Vagina (tissue), 2 donors: Measurements from ENCODE around the gene PELI2.

Experiments used
- CTCF ChIP-seq, 3 experiments: fragments of 450-650 bp in 2 of 3; fragments of 200-600 bp in 1 of 3; sonication (generic) in 1 of 3; IDR thresholded peaks; one replicate each; pipeline ENCODE4 v1.5.1; 2017 to 2019; ENCODE audit warnings: antibody characterized with exemption in 3 of 3, mild to moderate bottlenecking in 2 of 3, moderate library complexity in 2 of 3
- POLR2A ChIP-seq, 2 donors: fragments of 450-650 bp; IDR thresholded peaks; one replicate each; pipeline ENCODE4 v1.6.1; 2017; ENCODE audit warnings: antibody characterized with exemption in 2 of 2, mild to moderate bottlenecking in 2 of 2, moderate library complexity in 2 of 2
- POLR2AphosphoS5 ChIP-seq, 2 donors: sonication (generic); formaldehyde crosslinking; IDR thresholded peaks; one replicate each; pipeline ENCODE4 v1.9.0; 2017; ENCODE audit warnings: antibody characterized with exemption in 2 of 2, mild to moderate bottlenecking in 2 of 2, low read depth in 1 of 2; ENCODE audit not compliant: insufficient read depth in 1 of 2

- TF ChIP-seq CTCF (IDR thresholded peaks at IDR 0.05): no peak
- no peak for TF ChIP-seq POLR2A (IDR thresholded peaks at IDR 0.05)
- no peak for TF ChIP-seq POLR2AphosphoS5 (IDR thresholded peaks at IDR 0.05; ENCODE audit: insufficient read depth in 1 of 2, low read depth in 1 of 2)
These were observed 13.9 kb downstream of the PELI2 start for GRCh38 chr14:56131865-56132833.
